Panc1 (cell line): ENCODE measurements around the gene CDH23. TPM values are rescaled to one million over a fixed set of nuclear protein-coding genes. Genes with fewer than 3 reads are reported as not detected.
A peak's percentile ranks its signal among the peaks of the same experiment; 100 is the strongest.

Source experiments
- ATAC-seq: fragments of 200-7000 bp; cut with Tn5 transposase; 2 replicates; pipeline ENCODE4 v1.9.1; 2020; ENCODE audit warnings: mild to moderate bottlenecking, moderate library complexity
- BruUV-seq: library from RNA; stranded (reverse); fragments of 400-500 nt; replicated peaks from 2 replicates; lab custom pipeline; 2021; lab: Mats Ljungman, UMichigan
- CTCF ChIA-PET: fragments of 300-600 bp; sonication (Branson Sonifier 250); formaldehyde crosslinking; loops from one replicate; lab custom pipeline; 2022; ENCODE audit warnings: antibody characterized with exemption; lab: Charles Lee
- POLR2A ChIA-PET: fragments of 300-600 bp; sonication (Branson Sonifier 250); formaldehyde crosslinking; loops from one replicate; lab custom pipeline; 2022; ENCODE audit warnings: antibody characterized with exemption; lab: Charles Lee
- DNase-seq: peaks from one replicate; pipeline ENCODE4 v3.0.0-alpha.2; 2010; ENCODE audit warnings: low read depth, low spot score
- H3K27ac ChIP-seq: 2 replicates; pipeline ENCODE4 v1.5.1; 2011; ENCODE audit warnings: mild to moderate bottlenecking, low read length, inconsistent platforms
- H3K27me3 ChIP-seq: fragments of 200-500 bp; sonication (Bioruptor generic); 2 replicates; pipeline ENCODE4 v1.6.0; 2014; ENCODE audit warnings: low read length, inconsistent platforms; ENCODE audit not compliant: control insufficient read depth, insufficient read depth
- H3K36me3 ChIP-seq: fragments of 200-500 bp; sonication (Bioruptor generic); 2 replicates; pipeline ENCODE4 v1.5.1; 2014; ENCODE audit warnings: inconsistent platforms, mild to moderate bottlenecking, low read length, moderate library complexity; ENCODE audit not compliant: control insufficient read depth, insufficient read depth
- H3K4me1 ChIP-seq: 2 replicates; pipeline ENCODE4 v1.5.1; 2011; ENCODE audit warnings: inconsistent platforms, mild to moderate bottlenecking, low read length, moderate library complexity; ENCODE audit not compliant: control insufficient read depth, insufficient read depth
- H3K4me3 ChIP-seq, 2 experiments: 2 replicates each; pipeline ENCODE4 v1.5.1; 2011 to 2012; ENCODE audit warnings: low read depth in 2 of 2, low read length in 2 of 2, mild to moderate bottlenecking in 2 of 2, inconsistent platforms in 1 of 2, moderate library complexity in 1 of 2
- H3K9me3 ChIP-seq: fragments of 200-500 bp; sonication (Bioruptor generic); 2 replicates; pipeline ENCODE4 v1.5.1; 2014; ENCODE audit warnings: low read depth, mild to moderate bottlenecking, inconsistent platforms, low read length, moderate library complexity; ENCODE audit not compliant: control insufficient read depth, insufficient read depth
- POLR2AphosphoS5 ChIP-seq: IDR thresholded peaks from 2 replicates; pipeline ENCODE4 v1.6.1; 2012; ENCODE audit warnings: mild to moderate bottlenecking, low read depth, low read length, moderate library complexity
- SIN3A ChIP-seq: IDR thresholded peaks from 2 replicates; pipeline ENCODE4 v1.6.1; 2012; ENCODE audit warnings: low read depth, mild to moderate bottlenecking, low read length, moderate library complexity, borderline replicate concordance; ENCODE audit not compliant: insufficient read depth
- TCF7L2 ChIP-seq: IDR thresholded peaks from 2 replicates; pipeline ENCODE4 v1.6.1; 2011; ENCODE audit warnings: mild to moderate bottlenecking, low read depth, low read length, inconsistent platforms
- in situ Hi-C: cut with HindIII; loops from 2 replicates; pipeline ENCODE4 v1.10.0; 2016; ENCODE audit warnings: low sequenced_read_pairs, low pct_unique_long_range_greater_than_20kb
- intact Hi-C: fragments of 100-400 bp; cut with micrococcal nuclease; formaldehyde crosslinking; loops from one replicate; pipeline ENCODE4 v1.10.0; 2022; ENCODE audit not compliant: unreplicated experiment
- total RNA-seq: library from RNA; stranded (reverse); gene quantifications from one replicate; pipeline ENCODE4 v1.2.1, GENCODE V29; 2021; ENCODE audit not compliant: unreplicated experiment
- TF ChIP-seq, protein P1 (sequence below), 2 experiments: IDR thresholded peaks; 2 replicates each; pipeline ENCODE4 v1.6.1; 2011 to 2012; ENCODE audit warnings: low read depth in 2 of 2, control low read depth in 1 of 2, low read length in 1 of 2, mild to moderate bottlenecking in 1 of 2, moderate library complexity in 1 of 2; ENCODE audit not compliant: insufficient read depth in 1 of 2
- TF ChIP-seq, protein P2 (sequence below): fragments of 450-650 bp; IDR thresholded peaks from 2 replicates; pipeline ENCODE4 v1.5.1; 2017; ENCODE audit warnings: mild to moderate bottlenecking

Gene CDH23
- total RNA-seq, 1 experiment from 2014 or later: 2.7 TPM

DNA sequence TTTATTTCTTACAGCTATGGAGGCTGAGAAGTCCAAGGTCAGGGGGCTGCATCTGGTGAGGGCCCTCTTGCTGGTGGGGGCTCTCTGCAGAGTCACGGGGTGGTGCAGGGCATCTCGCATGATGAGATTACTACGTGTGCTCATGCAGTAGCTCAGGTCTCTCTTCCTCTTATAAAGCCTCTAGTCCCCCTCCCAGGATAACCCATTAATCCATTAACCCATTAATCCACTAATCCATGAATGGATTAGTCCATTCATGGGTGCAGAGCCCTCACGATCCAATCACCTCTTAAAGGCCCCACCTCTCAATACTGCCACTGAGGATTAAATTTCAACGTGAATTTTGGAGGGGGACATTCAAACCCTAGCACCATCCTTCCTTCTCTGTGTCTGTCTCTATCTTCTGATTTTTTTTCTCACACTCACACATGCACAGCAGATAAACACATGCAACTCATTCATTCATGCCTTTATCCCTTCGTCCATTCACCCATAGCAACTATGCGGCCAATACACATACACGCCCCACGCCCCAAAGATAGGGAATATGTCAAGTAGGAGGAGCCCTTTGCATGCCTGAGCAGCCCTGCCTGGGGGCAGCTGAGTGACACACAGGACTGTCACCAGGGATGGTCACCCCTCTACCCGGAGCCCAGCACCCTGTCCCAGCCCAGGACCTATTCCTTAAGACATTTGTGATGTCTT lies 236.3 kb downstream of the CDH23 start:
- intact Hi-C loops (no loop called here), in situ Hi-C loops (no loop called here)
- TF ChIP-seq, protein P1, sequence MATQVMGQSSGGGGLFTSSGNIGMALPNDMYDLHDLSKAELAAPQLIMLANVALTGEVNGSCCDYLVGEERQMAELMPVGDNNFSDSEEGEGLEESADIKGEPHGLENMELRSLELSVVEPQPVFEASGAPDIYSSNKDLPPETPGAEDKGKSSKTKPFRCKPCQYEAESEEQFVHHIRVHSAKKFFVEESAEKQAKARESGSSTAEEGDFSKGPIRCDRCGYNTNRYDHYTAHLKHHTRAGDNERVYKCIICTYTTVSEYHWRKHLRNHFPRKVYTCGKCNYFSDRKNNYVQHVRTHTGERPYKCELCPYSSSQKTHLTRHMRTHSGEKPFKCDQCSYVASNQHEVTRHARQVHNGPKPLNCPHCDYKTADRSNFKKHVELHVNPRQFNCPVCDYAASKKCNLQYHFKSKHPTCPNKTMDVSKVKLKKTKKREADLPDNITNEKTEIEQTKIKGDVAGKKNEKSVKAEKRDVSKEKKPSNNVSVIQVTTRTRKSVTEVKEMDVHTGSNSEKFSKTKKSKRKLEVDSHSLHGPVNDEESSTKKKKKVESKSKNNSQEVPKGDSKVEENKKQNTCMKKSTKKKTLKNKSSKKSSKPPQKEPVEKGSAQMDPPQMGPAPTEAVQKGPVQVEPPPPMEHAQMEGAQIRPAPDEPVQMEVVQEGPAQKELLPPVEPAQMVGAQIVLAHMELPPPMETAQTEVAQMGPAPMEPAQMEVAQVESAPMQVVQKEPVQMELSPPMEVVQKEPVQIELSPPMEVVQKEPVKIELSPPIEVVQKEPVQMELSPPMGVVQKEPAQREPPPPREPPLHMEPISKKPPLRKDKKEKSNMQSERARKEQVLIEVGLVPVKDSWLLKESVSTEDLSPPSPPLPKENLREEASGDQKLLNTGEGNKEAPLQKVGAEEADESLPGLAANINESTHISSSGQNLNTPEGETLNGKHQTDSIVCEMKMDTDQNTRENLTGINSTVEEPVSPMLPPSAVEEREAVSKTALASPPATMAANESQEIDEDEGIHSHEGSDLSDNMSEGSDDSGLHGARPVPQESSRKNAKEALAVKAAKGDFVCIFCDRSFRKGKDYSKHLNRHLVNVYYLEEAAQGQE (IDR thresholded peaks at IDR 0.05; ENCODE audit: insufficient read depth in 1 of 2, low read depth in 2 of 2, low read length in 1 of 2): no peak
- TF ChIP-seq POLR2AphosphoS5 (no peak), TCF7L2 (no peak), SIN3A (no peak)
- TF ChIP-seq, protein P2, sequence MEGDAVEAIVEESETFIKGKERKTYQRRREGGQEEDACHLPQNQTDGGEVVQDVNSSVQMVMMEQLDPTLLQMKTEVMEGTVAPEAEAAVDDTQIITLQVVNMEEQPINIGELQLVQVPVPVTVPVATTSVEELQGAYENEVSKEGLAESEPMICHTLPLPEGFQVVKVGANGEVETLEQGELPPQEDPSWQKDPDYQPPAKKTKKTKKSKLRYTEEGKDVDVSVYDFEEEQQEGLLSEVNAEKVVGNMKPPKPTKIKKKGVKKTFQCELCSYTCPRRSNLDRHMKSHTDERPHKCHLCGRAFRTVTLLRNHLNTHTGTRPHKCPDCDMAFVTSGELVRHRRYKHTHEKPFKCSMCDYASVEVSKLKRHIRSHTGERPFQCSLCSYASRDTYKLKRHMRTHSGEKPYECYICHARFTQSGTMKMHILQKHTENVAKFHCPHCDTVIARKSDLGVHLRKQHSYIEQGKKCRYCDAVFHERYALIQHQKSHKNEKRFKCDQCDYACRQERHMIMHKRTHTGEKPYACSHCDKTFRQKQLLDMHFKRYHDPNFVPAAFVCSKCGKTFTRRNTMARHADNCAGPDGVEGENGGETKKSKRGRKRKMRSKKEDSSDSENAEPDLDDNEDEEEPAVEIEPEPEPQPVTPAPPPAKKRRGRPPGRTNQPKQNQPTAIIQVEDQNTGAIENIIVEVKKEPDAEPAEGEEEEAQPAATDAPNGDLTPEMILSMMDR: no peak
- ATAC-seq (no peak), DNase-seq (no peak)
- CTCF ChIA-PET: interaction anchor here (0.6 kb wide), 2 partner anchors 234 to 249 kb away, joined by 3 to 5 read pairs; no protein-coding TSS in a partner anchor
- Histone ChIP-seq H3K36me3 (no peaks in the 10 kb centered on the region), H3K27ac (no peak overlapping the region), H3K27me3 (no peaks in the 10 kb centered on the region; the same call in 1 of the 2 replicates), H3K4me1 (no peaks in the 10 kb centered on the region), H3K4me3 (no peak overlapping the region), H3K9me3 (no peaks in the 10 kb centered on the region)
- POLR2A ChIA-PET: no interaction called here
- no TSS peak for BruUV-seq

DNA sequence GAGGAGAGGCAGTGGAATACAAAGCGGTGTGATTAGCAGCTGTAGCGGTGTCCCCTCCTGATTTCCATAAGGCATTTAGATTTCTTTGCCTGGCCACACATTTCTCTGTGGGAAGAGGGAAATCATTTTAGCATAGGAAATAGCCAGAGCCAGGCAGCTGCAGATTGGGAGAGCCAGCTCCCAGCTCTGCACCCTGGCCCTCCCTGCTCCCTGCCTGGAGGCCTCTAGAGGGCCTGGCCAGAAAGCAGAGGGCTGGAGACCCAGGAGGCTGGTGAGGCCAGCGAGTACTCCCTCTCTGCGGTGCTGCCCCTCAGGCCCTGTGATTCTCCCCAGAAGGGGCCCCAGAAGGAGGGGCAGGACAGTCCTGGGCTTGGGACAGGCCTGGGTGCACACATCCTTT lies 237.2 kb downstream of the CDH23 start:
- H3K4me3 ChIP-seq: no peak overlapping the region
- no peaks in the 10 kb centered on the region for H3K36me3 ChIP-seq
- TF ChIP-seq, protein P2: no peak
- TF ChIP-seq TCF7L2 (no peak), POLR2AphosphoS5 (no peak), SIN3A (no peak)
- TF ChIP-seq, protein P1 (IDR thresholded peaks at IDR 0.05; ENCODE audit: insufficient read depth in 1 of 2, low read depth in 2 of 2, low read length in 1 of 2): no peak
- H3K27ac ChIP-seq: no peak overlapping the region
- POLR2A ChIA-PET: no interaction called here
- no peaks in the 10 kb centered on the region for H3K4me1 ChIP-seq
- no peaks in the 10 kb centered on the region; the same call in 1 of the 2 replicates for H3K27me3 ChIP-seq
- no peaks in the 10 kb centered on the region for H3K9me3 ChIP-seq
- peak; percentile 57 for ATAC-seq
- no TSS peak for BruUV-seq
- DNase-seq: no peak
- CTCF ChIA-PET: no interaction called here
- intact Hi-C loops: no loop called here
- in situ Hi-C loops: no loop called here
